Endothelial cell of umbilical vein (primary cell): ENCODE results near the gene LUZP4. TPM values are rescaled to one million over a fixed set of nuclear protein-coding genes. Genes with fewer than 3 reads are reported as not detected.

ENCODE experiments used
- BruUV-seq: library from RNA; stranded (reverse); fragments of 400-500 nt; replicated peaks from 2 replicates; lab custom pipeline; 2021; lab: Mats Ljungman, UMichigan
- CTCF ChIA-PET: fragments of 300-600, 350-600 bp; sonication (Branson Sonifier 250); formaldehyde crosslinking; loops from one replicate; lab custom pipeline; 2021; ENCODE audit warnings: antibody characterized with exemption, inconsistent platforms; lab: Charles Lee
- POLR2A ChIA-PET: fragments of 300-600, 350-600 bp; sonication (Branson Sonifier 250); formaldehyde crosslinking; loops from one replicate; lab custom pipeline; 2021; ENCODE audit warnings: antibody characterized with exemption, inconsistent platforms; lab: Charles Lee
- DNase-seq: peaks from one replicate; pipeline ENCODE4 v3.0.0-alpha.2; 2011; ENCODE audit warnings: low read depth, low spot score
- FAIRE-seq: peaks from 2 replicates; lab custom pipeline; 2011; peaks lifted over from hg19 to GRCh38; lab: Jason Lieb, UNC
- H2AFZ ChIP-seq: 2 replicates; pipeline ENCODE4 v1.6.0; 2012; ENCODE audit warnings: low read depth, low read length, control low read depth, inconsistent platforms
- H3K27ac ChIP-seq: 2 replicates; pipeline ENCODE4 v1.5.1; 2011; ENCODE audit warnings: low read depth, mild to moderate bottlenecking, control low read depth, low read length, moderate library complexity; ENCODE audit not compliant: insufficient read depth
- H3K27me3 ChIP-seq, 2 experiments: 2 replicates each; pipeline versions ENCODE4 v1.6.0 to v1.6.1; 2011; ENCODE audit warnings: low read length in 2 of 2, mixed read lengths in 1 of 2; ENCODE audit not compliant: control insufficient read depth in 2 of 2, insufficient read depth in 2 of 2
- H3K36me3 ChIP-seq, 2 experiments: 2 replicates in 1 of 2; 3 replicates in 1 of 2; pipeline ENCODE4 v1.5.1; 2011; ENCODE audit warnings: low read length in 2 of 2, mild to moderate bottlenecking in 1 of 2, moderate library complexity in 1 of 2; ENCODE audit not compliant: control insufficient read depth in 2 of 2, insufficient read depth in 2 of 2; ENCODE audit errors: extremely low read depth in 1 of 2
- H3K4me1 ChIP-seq: 3 replicates; pipeline ENCODE4 v1.5.1; 2011; ENCODE audit warnings: mild to moderate bottlenecking, low read length; ENCODE audit not compliant: control insufficient read depth, insufficient read depth; ENCODE audit errors: extremely low read depth
- H3K4me2 ChIP-seq: 2 replicates; pipeline ENCODE4 v1.6.1; 2011; ENCODE audit warnings: low read length, control low read depth, mixed read lengths; ENCODE audit not compliant: insufficient read depth
- H3K4me3 ChIP-seq, 3 experiments: fragments of 200-600 bp in 1 of 3; sonication (generic), shearing (Covaris generic) in 1 of 3; replicated peaks in 1 of 3; 2 replicates each; pipeline ENCODE4 v1.5.1; 2011 to 2016; ENCODE audit warnings: control low read depth in 3 of 3, low read length in 3 of 3, mild to moderate bottlenecking in 2 of 3, inconsistent platforms in 1 of 3, low read depth in 1 of 3, moderate library complexity in 1 of 3; ENCODE audit not compliant: insufficient read depth in 1 of 3
- H3K79me2 ChIP-seq: 2 replicates; pipeline ENCODE4 v1.6.0; 2012; ENCODE audit warnings: low read length, inconsistent platforms; ENCODE audit not compliant: control insufficient read depth, insufficient read depth
- H3K9ac ChIP-seq: replicated peaks from 2 replicates; pipeline ENCODE3; 2011; ENCODE audit warnings: low read length, control low read depth; ENCODE audit not compliant: insufficient read depth; ENCODE audit errors: extremely low read depth
- H3K9me1 ChIP-seq: replicated peaks from 3 replicates; pipeline ENCODE4 v1.6.0; 2011; ENCODE audit warnings: mild to moderate bottlenecking, low read length; ENCODE audit not compliant: control insufficient read depth, insufficient read depth; ENCODE audit errors: extremely low read depth
- H3K9me3 ChIP-seq: replicated peaks from 2 replicates; pipeline ENCODE4 v1.5.1; 2012; ENCODE audit warnings: low read length, inconsistent platforms; ENCODE audit not compliant: control insufficient read depth, insufficient read depth
- H4K20me1 ChIP-seq: replicated peaks from 2 replicates; pipeline ENCODE3; 2011; ENCODE audit warnings: mild to moderate bottlenecking, low read length; ENCODE audit not compliant: control insufficient read depth, insufficient read depth; ENCODE audit errors: extremely low read depth
- CTCF ChIP-seq, 2 donors: IDR thresholded peaks; 1 replicate in 1 of 2; 2 replicates in 1 of 2; pipeline ENCODE4 v1.5.1; 2011; ENCODE audit warnings: low read length in 2 of 2, mild to moderate bottlenecking in 2 of 2, moderate library complexity in 2 of 2, control low read depth in 1 of 2, inconsistent platforms in 1 of 2, low read depth in 1 of 2; ENCODE audit not compliant: insufficient read depth in 1 of 2; ENCODE audit errors: extremely low read depth in 1 of 2
- EZH2 ChIP-seq: IDR thresholded peaks from 2 replicates; pipeline ENCODE4 v1.6.1; 2012; ENCODE audit warnings: borderline replicate concordance, low read depth, mild to moderate bottlenecking, moderate library complexity, low read length, inconsistent platforms; ENCODE audit not compliant: severe bottlenecking
- FOS ChIP-seq: IDR thresholded peaks from 2 replicates; pipeline ENCODE4 v1.6.1; 2011; ENCODE audit warnings: mild to moderate bottlenecking, low read length, moderate library complexity, borderline replicate concordance; ENCODE audit not compliant: insufficient read depth
- GATA2 ChIP-seq: IDR thresholded peaks from 2 replicates; pipeline ENCODE4 v1.7.0; 2011; ENCODE audit warnings: low read depth, mild to moderate bottlenecking, moderate library complexity, mixed read lengths, low read length; ENCODE audit not compliant: insufficient read length, insufficient read depth
- JUN ChIP-seq: IDR thresholded peaks from 2 replicates; pipeline ENCODE4 v1.6.1; 2011; ENCODE audit warnings: borderline replicate concordance, low read depth; ENCODE audit not compliant: insufficient read length, insufficient read depth
- MAX ChIP-seq: IDR thresholded peaks from 2 replicates; pipeline ENCODE4 v1.6.1; 2011; ENCODE audit not compliant: insufficient read depth, insufficient read length
- MYC ChIP-seq: IDR thresholded peaks from one replicate; pipeline ENCODE4 v1.6.1; 2011; ENCODE audit warnings: mild to moderate bottlenecking, low read depth, low read length
- POLR2A ChIP-seq: IDR thresholded peaks from 2 replicates; pipeline ENCODE4 v1.6.1; 2012; ENCODE audit warnings: low read depth, mild to moderate bottlenecking, control low read depth, low read length
- POLR2AphosphoS5 ChIP-seq: IDR thresholded peaks from 2 replicates; pipeline ENCODE4 v1.6.1; 2012; ENCODE audit warnings: low read depth, mild to moderate bottlenecking, control low read depth, low read length, moderate library complexity; ENCODE audit not compliant: insufficient read depth
- dilution Hi-C: fragments of 300-500 bp; cut with MboI; formaldehyde crosslinking; loops from one replicate; pipeline ENCODE4 v1.15.0; 2019; ENCODE audit warnings: low sequenced_read_pairs; ENCODE audit not compliant: extremely low pct_ligation_motif_present
- intact Hi-C: fragments of 100-400 bp; cut with micrococcal nuclease; formaldehyde crosslinking; loops from one replicate; pipeline ENCODE4 v1.10.0; 2022
- polyA plus RNA-seq, 4 experiments: library from polyadenylated mRNA; depleted of rRNA in 3 of 4; stranded (reverse) in 3 of 4; unstranded in 1 of 4; fragments of >200 nt; gene quantifications; 2 replicates each; pipeline versions ENCODE4 v1.2.1 to v1.2.3, GENCODE V29; 2011 to 2012; ENCODE audit warnings: missing spikeins in 1 of 4
- total RNA-seq: library from RNA; stranded (reverse); gene quantifications from 2 replicates; pipeline ENCODE4 v1.2.3, GENCODE V29; 2021

Gene LUZP4
- total and polyA plus RNA-seq, 2 donors (not counting 3 experiments of a cell fraction or from before 2014, with no cell fraction given): not detected

- Histone ChIP-seq H2AFZ (no peak overlapping the region), H3K4me1 (no peaks in the 10 kb centered on the region), H3K79me2 (no peaks in the 10 kb centered on the region), H3K27ac (no peak overlapping the region), H3K9me1 (no peaks in the 10 kb centered on the region), H3K4me2 (no peak overlapping the region), H4K20me1 (no peaks in the 10 kb centered on the region), H3K9ac (no peak overlapping the region), H3K27me3 (no peaks in the 10 kb centered on the region), H3K9me3 (no peaks in the 10 kb centered on the region), H3K36me3 (no peaks in the 10 kb centered on the region), H3K4me3 (no peak overlapping the region)
- ChIA-PET CTCF (interaction anchor here (0.7 kb wide), 1 partner anchor 304 kb away, joined by 3 read pairs; no protein-coding TSS in a partner anchor), POLR2A (no interaction called here)
- dilution Hi-C loops: no loop called here
- FAIRE-seq (no peak), DNase-seq (no peak)
- TF ChIP-seq MAX (no peak), MYC (no peak), POLR2A (no peak), JUN (no peak), GATA2 (no peak), EZH2 (no peak), POLR2AphosphoS5 (no peak), CTCF (IDR thresholded peaks at IDR 0.05; ENCODE audit: extremely low read depth in 1 of 2, insufficient read depth in 1 of 2, low read depth in 1 of 2, low read length in 2 of 2) (no peak), FOS (no peak)
- BruUV-seq: no TSS peak
- intact Hi-C loops: no loop called here
Measured at GRCh38 chrX:115261148-115261547, 28.4 kb upstream of the LUZP4 start.
